WERI-Rb-1 (cell line): ENCODE measurements around the gene RPS14.

Experiments used
- DNase-seq: peaks from one replicate; pipeline ENCODE4 v3.0.0-alpha.2; 2020
- H3K27ac ChIP-seq: fragments of 250-450 bp; sonication (Bioruptor Pico); 2 replicates; pipeline ENCODE4 v1.5.1; 2020; ENCODE audit warnings: mild to moderate bottlenecking, moderate library complexity
- H3K27me3 ChIP-seq: fragments of 250-450 bp; sonication (Bioruptor Pico); 2 replicates; pipeline ENCODE4 v1.5.1; 2021; ENCODE audit warnings: mild to moderate bottlenecking, low read depth, moderate library complexity; ENCODE audit not compliant: insufficient read depth, severe bottlenecking
- H3K36me3 ChIP-seq: fragments of 250-450 bp; sonication (Bioruptor Pico); 2 replicates; pipeline ENCODE4 v1.5.1; 2020; ENCODE audit warnings: mild to moderate bottlenecking, moderate library complexity
- H3K4me3 ChIP-seq: 2 replicates; pipeline ENCODE4 v1.5.1; 2011; ENCODE audit warnings: low read depth, mild to moderate bottlenecking, control low read depth, low read length
- H3K9me3 ChIP-seq: fragments of 250-450 bp; sonication (Bioruptor Pico); 2 replicates; pipeline ENCODE4 v1.5.1; 2021; ENCODE audit warnings: mild to moderate bottlenecking, moderate library complexity; ENCODE audit not compliant: severe bottlenecking
- CTCF ChIP-seq: IDR thresholded peaks from 2 replicates; pipeline ENCODE4 v1.5.1; 2011; ENCODE audit warnings: low read depth, mild to moderate bottlenecking, control low read depth, inconsistent platforms, low read length

The RPS14 gene

GRCh38 chr5:150489360-150490295 is 40.1 kb upstream of the RPS14 start:
- no peak overlapping the region for H3K4me3 ChIP-seq
- no peak for TF ChIP-seq CTCF
- no peaks in the 10 kb centered on the region for H3K27me3 ChIP-seq
- H3K27ac ChIP-seq = no peak overlapping the region; the same call in 1 of the 2 replicates
- peaks cover 26% of the 10 kb centered on the region for H3K36me3 ChIP-seq
- DNase-seq = no peak
- H3K9me3 ChIP-seq = no peaks in the 10 kb centered on the region

GRCh38 chr5:150488519-150489359 is 39.2 kb upstream of the RPS14 start:
- no peaks in the 10 kb centered on the region for H3K27me3 ChIP-seq
- no peak for DNase-seq
- TF ChIP-seq CTCF = no peak
- H3K36me3 ChIP-seq = peaks cover 26% of the 10 kb centered on the region
- H3K27ac ChIP-seq = no peak overlapping the region
- H3K4me3 ChIP-seq = no peak overlapping the region
- H3K9me3 ChIP-seq = no peaks in the 10 kb centered on the region

- H3K4me3 ChIP-seq = peak overlapping the region; percentile 75
- H3K27me3 ChIP-seq = no peaks in the 10 kb centered on the region
- H3K27ac ChIP-seq = peak overlapping the region; percentile 98
- peak; percentile 57 for DNase-seq
- H3K9me3 ChIP-seq = no peaks in the 10 kb centered on the region
- peak; percentile 32; the same call in 1 of the 2 replicates for TF ChIP-seq CTCF
- H3K36me3 ChIP-seq = peaks cover 22% of the 10 kb centered on the region
These were observed 37.9 kb upstream of the RPS14 start for GRCh38 chr5:150487199-150488061.

- DNase-seq = peak; percentile 76
These were observed 37.1 kb upstream of the RPS14 start for GRCh38 chr5:150486402-150487198.

More at GRCh38 chr5:150486402-150487198, 37.1 kb upstream of the RPS14 start:
- Histone ChIP-seq H3K36me3 (peaks cover 22% of the 10 kb centered on the region), H3K4me3 (peak overlapping the region; percentile 75), H3K27me3 (no peaks in the 10 kb centered on the region), H3K9me3 (no peaks in the 10 kb centered on the region), H3K27ac (peak overlapping the region; percentile 98)
- TF ChIP-seq CTCF = no peak
